ENCODE data around the gene KLF13. TPM values are rescaled to one million over a fixed set of nuclear protein-coding genes. Genes with fewer than 3 reads are reported as not detected.

The KLF13 gene
- polyA plus RNA-seq, 1 donor (not counting 4 experiments of a cell fraction or from before 2014, with no cell fraction given), result 66.7 TPM

- no peak for DNase-seq (ENCODE audit: low read depth, low spot score)
- peaks cover 45% of the 10 kb centered on the region for H3K79me2 ChIP-seq (ENCODE audit: control insufficient read depth, insufficient read depth, low read length)
- H4K20me1 ChIP-seq (ENCODE audit: control insufficient read depth, extremely low read depth, insufficient read depth, low read length), result peaks cover 2% of the 10 kb centered on the region
- H3K4me3 ChIP-seq (ENCODE audit: control insufficient read depth in 2 of 3, extremely low read depth in 1 of 3, insufficient read depth in 2 of 3, low read depth in 1 of 3, low read length in 3 of 3), result no peak overlapping the region
- H3K4me1 ChIP-seq (ENCODE audit: control insufficient read depth, extremely low read depth, insufficient read depth, low read length), result peaks cover 29% of the 10 kb centered on the region
- FAIRE-seq, result no peak
- H3K9ac ChIP-seq (ENCODE audit: control insufficient read depth, extremely low read depth, insufficient read depth, low read length), result no peak overlapping the region
- H3K9me1 ChIP-seq (ENCODE audit: control insufficient read depth, extremely low read depth, insufficient read depth, low read length), result peaks cover 7% of the 10 kb centered on the region
- no peaks in the 10 kb centered on the region for H3K27me3 ChIP-seq (ENCODE audit: control insufficient read depth, extremely low read depth, insufficient read depth, low read length)
- H3K9me3 ChIP-seq (ENCODE audit: control insufficient read depth, low read depth, low read length), result no peaks in the 10 kb centered on the region
- dilution Hi-C loops (cut with MboI; ENCODE audit: extremely low pct_ligation_motif_present, low sequenced_read_pairs), result no loop called here
- TF ChIP-seq CTCF (optimal IDR thresholded peaks at IDR 0.05 in 1 of 3, IDR thresholded peaks at IDR 0.05 in 1 of 3, conservative IDR thresholded peaks at IDR 0.05 in 1 of 3; ENCODE audit: extremely low read depth in 1 of 3, insufficient read depth in 2 of 3, low read length in 3 of 3), result no peak
- no peak for TF ChIP-seq EZH2 (IDR thresholded peaks at IDR 0.05; ENCODE audit: low read length)
- H3K4me2 ChIP-seq (ENCODE audit: control insufficient read depth, extremely low read depth, insufficient read depth, low read depth, low read length), result no peak overlapping the region
- no peak overlapping the region for H3K27ac ChIP-seq (ENCODE audit: control insufficient read depth, insufficient read depth, low read length)
- H2AFZ ChIP-seq (ENCODE audit: control insufficient read depth, low read length), result no peak overlapping the region
- peaks cover 20 to 26% of the 10 kb centered on the region in 2 experiments for H3K36me3 ChIP-seq (ENCODE audit: control insufficient read depth in 2 of 2, extremely low read depth in 1 of 2, insufficient read depth in 2 of 2, low read length in 2 of 2)
Observed at GRCh38 chr15:31375772-31376171, 49.1 kb downstream of the KLF13 start.

GRCh38 chr15:31376511-31376910 lies 49.9 kb downstream of the KLF13 start:
- Histone ChIP-seq H2AFZ (ENCODE audit: control insufficient read depth, low read length) (no peak overlapping the region), H3K4me1 (ENCODE audit: control insufficient read depth, extremely low read depth, insufficient read depth, low read length) (peaks cover 24% of the 10 kb centered on the region), H3K79me2 (ENCODE audit: control insufficient read depth, insufficient read depth, low read length) (peaks cover 37% of the 10 kb centered on the region), H3K9me3 (ENCODE audit: control insufficient read depth, low read depth, low read length) (no peaks in the 10 kb centered on the region), H3K4me3 (ENCODE audit: control insufficient read depth in 2 of 3, extremely low read depth in 1 of 3, insufficient read depth in 2 of 3, low read depth in 1 of 3, low read length in 3 of 3) (no peak overlapping the region), H3K4me2 (ENCODE audit: control insufficient read depth, extremely low read depth, insufficient read depth, low read depth, low read length) (no peak overlapping the region), H3K27me3 (ENCODE audit: control insufficient read depth, extremely low read depth, insufficient read depth, low read length) (no peaks in the 10 kb centered on the region), H3K36me3 (ENCODE audit: control insufficient read depth in 2 of 2, extremely low read depth in 1 of 2, insufficient read depth in 2 of 2, low read length in 2 of 2) (peaks cover 22 to 26% of the 10 kb centered on the region in 2 experiments), H3K27ac (ENCODE audit: control insufficient read depth, insufficient read depth, low read length) (no peak overlapping the region), H4K20me1 (ENCODE audit: control insufficient read depth, extremely low read depth, insufficient read depth, low read length) (peaks cover 2% of the 10 kb centered on the region), H3K9me1 (ENCODE audit: control insufficient read depth, extremely low read depth, insufficient read depth, low read length) (peaks cover 7% of the 10 kb centered on the region), H3K9ac (ENCODE audit: control insufficient read depth, extremely low read depth, insufficient read depth, low read length) (no peak overlapping the region)
- DNase-seq (ENCODE audit: low read depth, low spot score) (no peak), FAIRE-seq (no peak)
- dilution Hi-C loops (cut with MboI; ENCODE audit: extremely low pct_ligation_motif_present, low sequenced_read_pairs), result no loop called here
- TF ChIP-seq EZH2 (IDR thresholded peaks at IDR 0.05; ENCODE audit: low read length) (no peak), CTCF (optimal IDR thresholded peaks at IDR 0.05 in 1 of 3, IDR thresholded peaks at IDR 0.05 in 1 of 3, conservative IDR thresholded peaks at IDR 0.05 in 1 of 3; ENCODE audit: extremely low read depth in 1 of 3, insufficient read depth in 2 of 3, low read length in 3 of 3) (no peak)
